SH-SY5Y (cell line): Measurements from ENCODE around the gene NLK.

Experiments
- GATA2 ChIP-seq: IDR thresholded peaks from 2 replicates; pipeline ENCODE4 v1.6.1; 2011; ENCODE audit warnings: mild to moderate bottlenecking, low read depth, low read length
- GATA3 ChIP-seq: IDR thresholded peaks from 2 replicates; pipeline ENCODE4 v1.6.1; 2011; ENCODE audit warnings: low read depth, mild to moderate bottlenecking, low read length, moderate library complexity

- TF ChIP-seq GATA2 (no peak), GATA3 (no peak)
Measured at GRCh38 chr17:28131599-28131998, 89.1 kb downstream of the NLK start.
